ENCODE measurements around the gene STAT5A. TPM values are rescaled to one million over a fixed set of nuclear protein-coding genes. Genes with fewer than 3 reads are reported as not detected.

STAT5A gene
- total RNA-seq, 1 donor from 2014 or later = 7.3 TPM

GRCh38 chr17:42266918-42267766 is 21.2 kb upstream of the STAT5A start:
- DNase-seq (ENCODE audit: low read depth) = peak; percentile 39

GRCh38 chr17:42268236-42268635 is 20.1 kb upstream of the STAT5A start:
- no peak for DNase-seq (ENCODE audit: low read depth)

- DNase-seq (ENCODE audit: low read depth) = no peak
Observed at GRCh38 chr17:42270170-42270535, 18.1 kb upstream of the STAT5A start.

GRCh38 chr17:42270596-42270995 is 17.7 kb upstream of the STAT5A start:
- no peak for DNase-seq (ENCODE audit: low read depth)

- DNase-seq (ENCODE audit: low read depth) = no peak
Observed at GRCh38 chr17:42271006-42271778, 17.1 kb upstream of the STAT5A start.

GRCh38 chr17:42271779-42272035 is 16.6 kb upstream of the STAT5A start:
- DNase-seq (ENCODE audit: low read depth) = no peak

- no peak for DNase-seq (ENCODE audit: low read depth)
Observed at GRCh38 chr17:42272162-42272907, 16.0 kb upstream of the STAT5A start.

GRCh38 chr17:42273474-42274252 is 14.6 kb upstream of the STAT5A start:
- no peak for DNase-seq (ENCODE audit: low read depth)

GRCh38 chr17:42274253-42274542 is 14.1 kb upstream of the STAT5A start:
- DNase-seq (ENCODE audit: low read depth) = no peak

- no peak for DNase-seq (ENCODE audit: low read depth)
Observed at GRCh38 chr17:42274812-42275526, 13.3 kb upstream of the STAT5A start.

- peak; percentile 27 for DNase-seq (ENCODE audit: low read depth)
Observed at GRCh38 chr17:42275527-42276358, 12.6 kb upstream of the STAT5A start.

- DNase-seq (ENCODE audit: low read depth) = peak; percentile 61
Observed at GRCh38 chr17:42276359-42276608, 12.0 kb upstream of the STAT5A start, which contains the start of gene STAT5B. STAT5B (minus strand) TSS chr17:42276391; CDS start chr17:42232127, 44,264 bp downstream.

GRCh38 chr17:42276609-42277341 is 11.5 kb upstream of the STAT5A start:
- DNase-seq (ENCODE audit: low read depth) = peak; percentile 74

GRCh38 chr17:42277342-42277712 is 11.0 kb upstream of the STAT5A start:
- no peak for DNase-seq (ENCODE audit: low read depth)

GRCh38 chr17:42279776-42280630 is 8.3 kb upstream of the STAT5A start:
- no peak for DNase-seq (ENCODE audit: low read depth)

GRCh38 chr17:42281571-42282096 is 6.7 kb upstream of the STAT5A start:
- DNase-seq (ENCODE audit: low read depth) = no peak

GRCh38 chr17:42282478-42283080 is 5.7 kb upstream of the STAT5A start:
- DNase-seq (ENCODE audit: low read depth) = no peak
